ENCODE data around the gene PCSK6. TPM values are rescaled to one million over a fixed set of nuclear protein-coding genes. Genes with fewer than 3 reads are reported as not detected.

Gene PCSK6
- total RNA-seq, 1 donor from 2014 or later, result 1.3 TPM

DNA sequence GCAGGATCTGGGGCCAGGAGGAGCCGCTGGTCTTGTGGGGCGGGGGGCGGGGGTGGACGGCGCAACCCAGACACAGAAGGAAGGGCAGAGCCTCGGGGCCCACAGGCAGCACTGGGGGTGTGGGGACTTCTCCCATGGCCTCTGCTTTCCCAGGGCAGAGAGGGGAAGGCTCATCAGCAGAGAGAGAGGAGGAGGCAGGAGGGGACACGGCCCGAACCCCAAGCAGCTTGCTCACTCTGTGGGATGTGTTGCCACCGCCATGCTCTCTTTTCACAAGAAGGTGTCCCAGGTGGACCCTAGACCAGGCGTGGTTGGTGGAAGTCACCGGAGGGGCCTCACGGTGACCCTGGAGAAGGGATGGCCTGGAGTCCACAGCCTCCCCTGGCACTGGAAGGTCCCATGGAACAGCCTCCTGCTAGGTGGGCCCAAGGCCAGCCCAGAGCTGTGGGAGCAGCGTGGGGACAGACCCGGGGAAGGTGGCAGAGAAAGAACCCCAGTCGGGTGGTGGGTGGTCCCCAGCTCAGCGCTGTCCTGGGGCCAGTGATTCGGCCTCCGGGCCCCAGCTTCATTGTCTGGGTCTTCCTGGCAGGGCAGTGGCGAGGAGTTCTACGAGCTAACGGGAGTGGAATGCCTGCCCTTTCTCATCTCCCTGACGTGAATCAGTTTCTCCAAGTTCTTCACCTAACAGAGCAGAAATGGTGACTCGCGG is 46.8 kb upstream of the PCSK6 start:
- no peaks in the 10 kb centered on the region for H3K79me2 ChIP-seq (ENCODE audit: insufficient read depth, low read length)
- no peaks in the 10 kb centered on the region for H3K27me3 ChIP-seq (ENCODE audit: insufficient read depth, low read length)
- Mint-ChIP-seq H3K9me3 (ENCODE audit: unreplicated experiment) (peaks cover 10% of the 10 kb centered on the region), H3K27me3 (ENCODE audit: low read depth, unreplicated experiment) (peaks cover 33% of the 10 kb centered on the region), H3K27ac (ENCODE audit: unreplicated experiment) (no peak overlapping the region), H3K4me1 (ENCODE audit: low read depth, unreplicated experiment) (peaks cover 9% of the 10 kb centered on the region), H3K4me3 (ENCODE audit: unreplicated experiment) (no peak overlapping the region), H3K36me3 (ENCODE audit: low read depth, unreplicated experiment) (no peaks in the 10 kb centered on the region)
- no peak overlapping the region for H3K27ac ChIP-seq (ENCODE audit: low read depth, low read length)
- H3K4me1 ChIP-seq (ENCODE audit: insufficient read depth, low read length), result no peaks in the 10 kb centered on the region
- no peak overlapping the region for H3K4me3 ChIP-seq (ENCODE audit: insufficient read depth, low read depth, low read length)
- no peak overlapping the region for H3K9ac ChIP-seq (ENCODE audit: low read length)
- no peaks in the 10 kb centered on the region for H4K20me1 ChIP-seq (ENCODE audit: insufficient read depth, low read length)
- no peak for TF ChIP-seq CTCF (IDR thresholded peaks at IDR 0.05; ENCODE audit: insufficient read depth, low read depth, low read length)
- TF ChIP-seq EZH2 (IDR thresholded peaks at IDR 0.05; ENCODE audit: insufficient read depth, low read length), result no peak
- H2AFZ ChIP-seq (ENCODE audit: low read depth, low read length), result no peak overlapping the region
- no peaks in the 10 kb centered on the region for H3K36me3 ChIP-seq (ENCODE audit: insufficient read depth, low read length)
- H3K4me2 ChIP-seq (ENCODE audit: low read length), result no peak overlapping the region
- FAIRE-seq, result no peak
- DNase-seq (ENCODE audit: low read depth), result no peak
- H3K9me3 ChIP-seq (ENCODE audit: insufficient read depth, low read depth, low read length), result peaks cover 2% of the 10 kb centered on the region

DNA sequence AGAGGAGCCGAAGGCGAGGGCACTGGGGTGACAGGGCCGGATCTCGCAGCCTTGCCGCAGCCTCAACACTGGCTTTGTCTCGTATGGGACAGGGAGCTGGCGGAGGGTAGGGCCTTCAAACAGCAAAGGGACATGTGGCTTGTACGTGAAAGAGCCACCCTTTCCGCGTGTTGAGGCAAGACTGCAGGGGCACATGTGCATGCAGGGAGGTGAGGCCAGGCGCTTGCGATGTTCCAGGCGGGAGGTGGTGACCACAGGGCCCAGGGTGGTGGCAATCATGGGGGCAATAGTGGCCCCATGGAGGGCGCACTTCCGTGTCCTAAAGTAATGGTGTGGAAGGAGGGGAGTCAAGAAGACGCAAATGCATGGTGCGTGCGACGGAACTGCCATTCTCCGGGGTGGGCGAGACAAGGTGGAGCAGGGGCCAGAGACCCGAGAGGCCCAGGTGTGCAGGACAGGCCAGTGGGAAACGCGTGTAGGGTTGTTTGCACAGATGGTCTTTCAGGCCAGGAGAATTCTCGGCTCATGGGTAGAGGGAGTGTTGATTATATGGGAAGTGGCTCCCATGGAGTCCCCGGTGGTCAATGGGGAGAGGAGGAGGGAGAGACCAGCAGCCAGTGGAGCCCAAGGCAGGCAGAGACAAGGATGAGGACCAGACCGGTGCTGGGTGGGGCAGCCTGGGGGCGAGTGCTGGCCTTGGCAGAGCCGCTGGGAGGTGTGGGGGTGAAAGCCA is 45.8 kb upstream of the PCSK6 start:
- Histone ChIP-seq H2AFZ (ENCODE audit: low read depth, low read length) (no peak overlapping the region), H3K27me3 (ENCODE audit: insufficient read depth, low read length) (no peaks in the 10 kb centered on the region), H3K36me3 (ENCODE audit: insufficient read depth, low read length) (no peaks in the 10 kb centered on the region), H3K4me2 (ENCODE audit: low read length) (no peak overlapping the region), H4K20me1 (ENCODE audit: insufficient read depth, low read length) (no peaks in the 10 kb centered on the region), H3K79me2 (ENCODE audit: insufficient read depth, low read length) (no peaks in the 10 kb centered on the region), H3K9ac (ENCODE audit: low read length) (no peak overlapping the region), H3K4me3 (ENCODE audit: insufficient read depth, low read depth, low read length) (no peak overlapping the region), H3K27ac (ENCODE audit: low read depth, low read length) (no peak overlapping the region), H3K4me1 (ENCODE audit: insufficient read depth, low read length) (no peaks in the 10 kb centered on the region), H3K9me3 (ENCODE audit: insufficient read depth, low read depth, low read length) (peaks cover 2% of the 10 kb centered on the region)
- peaks cover 36% of the 10 kb centered on the region for H3K27me3 Mint-ChIP-seq (ENCODE audit: low read depth, unreplicated experiment)
- H3K36me3 Mint-ChIP-seq (ENCODE audit: low read depth, unreplicated experiment), result no peaks in the 10 kb centered on the region
- no peak for DNase-seq (ENCODE audit: low read depth)
- no peak for FAIRE-seq
- H3K4me1 Mint-ChIP-seq (ENCODE audit: low read depth, unreplicated experiment), result peaks cover 11% of the 10 kb centered on the region
- peaks cover 10% of the 10 kb centered on the region for H3K9me3 Mint-ChIP-seq (ENCODE audit: unreplicated experiment)
- peak overlapping the region; percentile 41 for H3K27ac Mint-ChIP-seq (ENCODE audit: unreplicated experiment)
- no peak for TF ChIP-seq EZH2 (IDR thresholded peaks at IDR 0.05; ENCODE audit: insufficient read depth, low read length)
- TF ChIP-seq CTCF (IDR thresholded peaks at IDR 0.05; ENCODE audit: insufficient read depth, low read depth, low read length), result no peak
- H3K4me3 Mint-ChIP-seq (ENCODE audit: unreplicated experiment), result no peak overlapping the region
